ENCODE data around the gene LDLR. TPM values are rescaled to one million over a fixed set of nuclear protein-coding genes. Genes with fewer than 3 reads are reported as not detected.

Gene LDLR
- total RNA-seq, 2 donors from 2014 or later: 179 to 194 TPM

Other genes with a start within 250 kb of the LDLR start
- gene C19orf38, start 241.0 kb upstream of the LDLR start, total RNA-seq: 10 to 100 TPM in 1 of 2 donors, 1 to 10 TPM in 1; 2.7 to 12.0 TPM
- 10 to 100 TPM; 48.4 to 60.0 TPM for gene CARM1, start 217.9 kb upstream of the LDLR start, total RNA-seq
- 10 to 100 TPM; 33.8 to 37.2 TPM for gene YIPF2, start 160.8 kb upstream of the LDLR start, total RNA-seq
- gene TIMM29, start 160.7 kb upstream of the LDLR start, total RNA-seq: 10 to 100 TPM; 24.9 to 30.2 TPM
- gene SMARCA4, start 128.4 kb upstream of the LDLR start, total RNA-seq: 100 to 1,000 TPM; 118 to 175 TPM
- 10 to 100 TPM; 26.6 to 48.3 TPM for gene SPC24, start 66.3 kb downstream of the LDLR start, total RNA-seq
- 1 to 10 TPM; 3.9 to 5.2 TPM for gene KANK2, start 108.1 kb downstream of the LDLR start, total RNA-seq
- gene ANGPTL8, start 150.2 kb downstream of the LDLR start, total RNA-seq: not detected
- 1 to 10 TPM; 1.7 to 2.6 TPM for gene DOCK6, start 173.1 kb downstream of the LDLR start, total RNA-seq
- gene TSPAN16, start 206.7 kb downstream of the LDLR start, total RNA-seq: not detected